ENCODE results near the gene PSMB5. TPM values are rescaled to one million over a fixed set of nuclear protein-coding genes. Genes with fewer than 3 reads are reported as not detected.

The PSMB5 gene
- total and polyA plus RNA-seq, 8 donors, result 29.6 to 62.9 (median 45.9) TPM

GRCh38 chr14:23076785-23077408 lies 42.2 kb upstream of the PSMB5 start:
- DNase-seq (no peak), ATAC-seq (peak; percentile 24 to 60 (median 50)), FAIRE-seq (no peak)
- no peak overlapping the region for H3K27ac ChIP-seq
- peak; percentile 35 to 53 (median 49) for TF ChIP-seq CTCF (IDR thresholded peaks at IDR 0.05)
- 63 to 70% methylated on average over 5 of the region's 5 CpGs for WGBS, 2 donors
- intact Hi-C loops (cut with DNase I), result no loop called here
- peaks cover 5 to 75% (median 39%) of the 10 kb centered on the region in 3 donors for H3K36me3 ChIP-seq
- no peaks in the 10 kb centered on the region for H3K9me3 ChIP-seq
- peaks cover 8 to 13% (median 12%) of the 10 kb centered on the region in 3 donors for H3K4me1 ChIP-seq
- H3K27me3 ChIP-seq, result no peaks in the 10 kb centered on the region
- H3K4me3 ChIP-seq, result no peak overlapping the region

- WGBS, 2 donors, result 91 to 97% methylated on average over 1 of the region's 1 CpG
- Histone ChIP-seq H3K36me3 (peaks cover 3 to 55% (median 24%) of the 10 kb centered on the region in 3 donors), H3K27ac (no peak overlapping the region), H3K4me1 (peaks cover 16 to 19% (median 18%) of the 10 kb centered on the region in 3 donors), H3K4me3 (no peak overlapping the region), H3K27me3 (no peaks in the 10 kb centered on the region), H3K9me3 (no peaks in the 10 kb centered on the region)
- DNase-seq (no peak), ATAC-seq (no peak), FAIRE-seq (no peak)
- TF ChIP-seq CTCF (IDR thresholded peaks at IDR 0.05), result no peak
- intact Hi-C loops (cut with DNase I), result no loop called here
Observed at GRCh38 chr14:23074906-23075305, 40.2 kb upstream of the PSMB5 start.

- Histone ChIP-seq H3K27me3 (no peaks in the 10 kb centered on the region), H3K4me1 (peaks cover 16 to 23% (median 19%) of the 10 kb centered on the region in 3 donors), H3K9me3 (no peaks in the 10 kb centered on the region), H3K4me3 (peak overlapping the region in 1 of 4 donors; percentile 63), H3K36me3 (peaks cover under 1 to 41% (median 11%) of the 10 kb centered on the region in 3 donors), H3K27ac (peak overlapping the region in 3 of 4 donors; percentile 35 to 75 (median 69))
- FAIRE-seq, result no peak
- intact Hi-C loops (cut with DNase I), result no loop called here
- peak in 1 of 6 donors; percentile 8 for DNase-seq
- 26 to 27% methylated on average over 5 of the region's 5 CpGs for WGBS, 2 donors
- ATAC-seq, result peak; percentile 1 to 23 (median 13)
- no peak for TF ChIP-seq CTCF (IDR thresholded peaks at IDR 0.05)
Observed at GRCh38 chr14:23071921-23072539, 37.3 kb upstream of the PSMB5 start.

- 0 to 1% methylated on average over 14 of the region's 14 CpGs for WGBS, 2 donors
- intact Hi-C loops (cut with DNase I), result no loop called here
- no peaks in the 10 kb centered on the region for H3K9me3 ChIP-seq
- no peaks in the 10 kb centered on the region for H3K27me3 ChIP-seq
- peak; percentile 83 to 92 (median 86) for DNase-seq
- peak overlapping the region; percentile 14 to 75 (median 52) for H3K27ac ChIP-seq
- peaks cover 2 to 41% (median 11%) of the 10 kb centered on the region in 3 donors for H3K36me3 ChIP-seq
- H3K4me3 ChIP-seq, result peak overlapping the region; percentile 29 to 63 (median 35)
- peak; percentile 89 to 96 (median 94) for ATAC-seq
- no peak for FAIRE-seq
- peaks cover 16 to 23% (median 19%) of the 10 kb centered on the region in 3 donors for H3K4me1 ChIP-seq
- no peak for TF ChIP-seq CTCF (IDR thresholded peaks at IDR 0.05)
Observed at GRCh38 chr14:23071244-23071920, 36.7 kb upstream of the PSMB5 start.

Measured in pancreas (tissue), 10 donors.